Measurements from ENCODE around the gene UBAP1.
"Not testable (repeated sequence)": the region's sequence is repeated elsewhere in the genome, so short reads cannot be mapped to it uniquely, and the experiment has no call there.

UBAP1 gene

DNA sequence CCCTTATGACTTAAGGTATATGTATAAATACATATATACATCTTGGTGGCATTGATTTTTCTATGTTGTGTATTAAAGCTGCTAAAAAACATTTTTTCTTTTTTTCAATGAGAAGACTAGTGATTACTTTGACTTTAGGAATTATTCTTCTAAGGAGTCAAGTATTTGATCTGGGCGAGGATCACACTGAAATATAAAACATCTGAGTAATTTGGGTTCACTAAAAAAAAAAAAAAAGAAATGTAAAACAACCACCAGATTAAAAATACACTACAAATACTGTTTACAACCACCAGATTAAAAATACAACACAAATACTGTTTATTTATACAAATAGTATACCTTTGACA lies 9.0 kb downstream of the UBAP1 start:
- FAIRE-seq (no peak), DNase-seq (ENCODE audit: insufficient read length) (no peak)
- TF ChIP-seq POLR2AphosphoS5 (IDR thresholded peaks at IDR 0.05; ENCODE audit: low read depth, low read length) (no peak), TAF1 (IDR thresholded peaks at IDR 0.05; ENCODE audit: borderline replicate concordance, low read depth, low read length) (no peak), POLR2A (IDR thresholded peaks at IDR 0.05; ENCODE audit: low read depth, low read length) (no peak)

DNA sequence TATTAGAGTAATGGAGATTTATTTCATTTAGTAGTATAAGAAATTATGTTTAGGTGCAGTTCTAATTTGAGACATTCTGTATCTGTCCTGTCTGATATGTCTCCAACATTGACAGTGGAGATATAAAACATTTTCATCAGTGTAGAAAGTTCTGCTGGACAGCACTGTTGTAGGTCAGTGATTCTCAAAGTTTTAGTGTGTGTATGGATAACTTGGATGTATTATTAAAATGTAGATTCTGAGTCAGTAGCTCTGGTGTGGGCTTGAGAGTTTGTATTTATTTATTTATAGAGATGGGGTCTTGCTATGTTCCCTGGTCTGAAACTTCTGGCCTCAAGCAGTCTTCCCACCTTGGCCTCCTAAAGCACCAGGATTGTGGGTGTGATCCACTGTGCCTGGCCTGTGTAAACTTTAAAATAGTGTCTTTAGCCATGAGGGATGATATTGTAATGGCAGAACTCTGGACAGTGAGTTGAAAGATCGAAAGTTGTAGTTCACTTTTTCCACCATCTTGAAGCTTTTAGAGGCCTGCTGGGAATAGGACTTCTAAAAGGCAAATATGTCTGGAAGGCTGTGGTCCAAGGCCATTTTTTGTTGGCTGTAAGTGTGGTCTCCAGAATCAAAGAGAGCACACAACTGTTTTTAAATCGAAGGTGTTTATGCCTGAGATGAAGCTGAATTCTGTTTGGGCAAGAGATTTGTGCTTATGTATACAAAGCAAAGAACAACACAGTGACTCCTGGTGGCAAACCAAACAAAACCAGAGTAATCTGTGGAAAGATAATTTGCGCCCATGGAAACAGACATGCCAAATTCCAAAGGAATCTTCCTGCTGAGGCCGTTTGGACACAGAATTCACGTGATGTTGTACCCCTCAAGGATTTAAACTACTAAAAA lies 12.4 kb downstream of the UBAP1 start:
- DNase-seq (ENCODE audit: insufficient read length) (no peak), FAIRE-seq (peak; percentile 27)
- TF ChIP-seq TAF1 (IDR thresholded peaks at IDR 0.05; ENCODE audit: borderline replicate concordance, low read depth, low read length) (no peak), POLR2AphosphoS5 (IDR thresholded peaks at IDR 0.05; ENCODE audit: low read depth, low read length) (no peak)

DNA sequence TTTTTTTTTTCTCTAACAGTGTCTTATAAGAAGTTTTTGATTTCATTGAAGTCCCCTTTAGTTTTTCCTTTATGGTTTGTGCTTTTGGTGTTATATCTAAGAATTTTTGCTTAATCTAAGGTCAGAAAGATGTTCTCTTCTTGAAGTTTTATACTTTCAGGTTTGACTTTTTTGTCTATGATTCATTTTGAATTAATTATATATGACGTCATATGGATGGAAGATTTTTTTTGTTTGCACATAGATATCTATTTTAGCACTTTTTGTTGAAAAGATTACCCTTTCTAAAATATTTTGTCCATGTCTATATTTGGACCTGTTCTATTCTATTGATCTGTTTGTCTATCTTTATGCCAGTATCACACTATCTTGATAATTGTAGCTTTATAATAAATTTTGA lies 16.3 kb downstream of the UBAP1 start:
- no peak for DNase-seq (ENCODE audit: insufficient read length)
- TF ChIP-seq POLR2AphosphoS5 (IDR thresholded peaks at IDR 0.05; ENCODE audit: low read depth, low read length) = no peak
- no peak for TF ChIP-seq POLR2A (IDR thresholded peaks at IDR 0.05; ENCODE audit: low read depth, low read length)
- no peak for TF ChIP-seq TAF1 (IDR thresholded peaks at IDR 0.05; ENCODE audit: borderline replicate concordance, low read depth, low read length)
- FAIRE-seq = no peak

DNA sequence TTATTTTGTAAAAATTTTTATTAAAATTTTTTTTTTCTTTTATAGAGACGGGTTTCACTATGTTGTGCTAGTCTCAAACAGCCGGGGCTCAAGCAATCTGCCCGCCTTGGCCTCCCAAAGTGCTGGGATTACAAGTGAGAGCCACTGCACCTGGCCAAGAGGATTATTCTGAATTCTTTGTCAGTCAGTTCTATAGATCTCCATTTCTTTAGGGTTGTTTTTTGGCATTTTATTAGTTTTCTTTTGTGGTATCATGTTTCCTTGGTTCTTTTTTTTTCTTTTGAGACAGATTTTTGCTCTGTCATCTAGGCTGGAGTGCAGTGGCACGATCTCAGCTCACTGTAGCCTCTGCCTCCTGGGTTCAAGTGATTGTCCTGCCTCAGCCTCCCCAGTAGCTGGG lies 18.4 kb downstream of the UBAP1 start:
- FAIRE-seq; DNase-seq (ENCODE audit: insufficient read length): not testable (repeated sequence)

DNA sequence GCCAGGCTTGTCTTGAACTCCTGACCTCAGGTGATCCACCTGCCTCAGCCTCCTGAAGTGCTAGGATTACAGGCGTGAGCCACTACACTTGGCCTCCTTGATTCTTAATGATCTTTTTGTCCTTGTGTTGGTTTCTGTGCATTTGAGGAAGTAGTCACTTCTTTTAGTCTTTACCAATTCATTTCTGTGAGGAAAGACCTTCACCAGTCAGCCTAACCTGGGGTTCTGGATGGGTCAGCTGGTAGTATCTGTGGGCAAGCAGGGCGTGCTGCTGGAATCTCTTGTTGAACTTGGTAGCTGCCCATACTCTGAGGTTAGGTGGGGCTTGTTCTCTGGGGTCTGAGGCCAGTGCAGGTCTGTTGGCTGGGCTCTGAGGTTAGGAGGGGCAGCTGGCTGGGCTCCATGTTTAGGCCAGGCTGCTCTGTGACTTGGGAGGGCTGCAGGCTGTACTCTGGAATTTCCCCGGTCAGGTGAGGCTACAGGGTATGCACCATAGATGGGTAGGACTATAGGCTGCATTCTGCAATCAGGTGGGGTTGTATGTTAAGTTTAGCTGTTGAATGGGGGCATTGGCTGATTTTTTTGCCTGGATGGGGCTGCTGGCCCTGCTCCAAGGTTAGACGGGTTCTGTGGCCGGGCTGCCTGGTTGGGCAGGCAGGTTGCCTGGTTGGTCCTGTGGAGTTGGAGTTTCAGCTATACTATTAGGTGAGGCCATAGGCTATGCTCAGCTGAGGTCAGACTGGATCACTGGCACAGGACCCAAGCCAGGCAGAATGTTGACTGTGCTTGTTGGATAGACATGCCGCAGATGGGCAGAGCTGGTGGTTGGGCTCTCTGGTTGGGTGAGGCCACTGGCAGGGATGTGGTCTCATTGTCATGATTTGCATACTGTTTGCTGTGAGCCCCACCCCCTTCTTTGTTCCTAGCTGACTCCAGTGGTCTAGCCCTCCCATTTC lies 19.2 kb downstream of the UBAP1 start:
- FAIRE-seq (no peak), DNase-seq (ENCODE audit: insufficient read length) (no peak)
- TF ChIP-seq TAF1 (IDR thresholded peaks at IDR 0.05; ENCODE audit: borderline replicate concordance, low read depth, low read length) (no peak), POLR2AphosphoS5 (IDR thresholded peaks at IDR 0.05; ENCODE audit: low read depth, low read length) (no peak), POLR2A (IDR thresholded peaks at IDR 0.05; ENCODE audit: low read depth, low read length) (no peak)

DNA sequence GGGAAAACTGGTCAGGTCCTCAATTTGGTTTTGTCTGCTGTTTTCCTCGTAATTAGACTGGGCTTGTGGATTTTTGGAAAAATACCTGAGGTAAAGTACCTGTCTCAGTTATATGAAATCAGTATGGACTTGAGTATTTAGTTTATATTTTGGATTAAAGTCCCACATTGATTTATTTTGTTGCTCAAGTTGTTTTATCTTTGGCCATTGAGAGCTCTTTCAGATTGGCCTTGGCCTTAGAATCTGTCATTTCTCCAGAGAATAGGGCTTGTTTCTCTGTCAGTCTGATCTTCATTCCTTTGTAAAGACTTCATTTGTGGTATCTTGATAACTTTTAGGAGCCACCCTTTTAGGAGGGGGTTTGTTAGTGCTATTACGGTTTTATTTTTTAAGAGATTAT lies 21.2 kb downstream of the UBAP1 start:
- TF ChIP-seq TAF1 (IDR thresholded peaks at IDR 0.05; ENCODE audit: borderline replicate concordance, low read depth, low read length) (no peak), POLR2A (IDR thresholded peaks at IDR 0.05; ENCODE audit: low read depth, low read length) (no peak), POLR2AphosphoS5 (IDR thresholded peaks at IDR 0.05; ENCODE audit: low read depth, low read length) (no peak)
- DNase-seq (ENCODE audit: insufficient read length) (no peak), FAIRE-seq (no peak)

DNA sequence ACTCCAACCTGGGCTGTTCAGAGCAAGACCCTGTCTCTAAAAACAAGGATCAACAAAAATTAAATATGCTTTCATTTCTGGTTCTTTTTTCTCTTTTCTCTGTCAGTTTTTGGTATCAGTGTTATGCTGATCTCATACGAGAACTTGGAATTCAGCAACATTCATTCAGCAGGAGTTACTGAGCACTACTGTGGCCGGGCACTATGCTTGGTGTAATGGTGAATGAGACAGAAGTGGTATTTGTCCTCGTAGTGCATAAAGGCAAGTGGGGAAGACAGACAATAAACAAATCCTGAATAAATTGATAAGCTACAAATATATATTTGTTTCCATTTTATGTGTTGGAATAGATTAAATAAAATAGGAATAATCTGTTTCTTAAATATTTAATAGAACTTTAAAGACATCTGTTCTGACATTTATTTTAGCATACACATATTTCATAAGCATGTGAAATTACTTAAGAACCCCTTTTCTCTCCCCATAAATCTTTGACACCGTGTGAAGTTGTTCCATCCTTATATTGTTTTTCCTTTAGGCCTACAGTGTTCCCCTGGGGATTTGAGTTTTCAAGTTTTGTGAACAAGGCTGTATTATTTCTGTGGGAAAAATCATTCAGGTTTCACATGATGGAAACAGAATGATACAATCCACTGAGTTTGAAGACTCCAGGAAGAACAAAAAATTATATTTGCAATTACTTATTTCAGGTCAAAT lies 24.6 kb downstream of the UBAP1 start:
- FAIRE-seq (no peak), DNase-seq (ENCODE audit: insufficient read length) (no peak)
- TF ChIP-seq POLR2A (IDR thresholded peaks at IDR 0.05; ENCODE audit: low read depth, low read length) (no peak), TAF1 (IDR thresholded peaks at IDR 0.05; ENCODE audit: borderline replicate concordance, low read depth, low read length) (no peak), POLR2AphosphoS5 (IDR thresholded peaks at IDR 0.05; ENCODE audit: low read depth, low read length) (no peak)

DNA sequence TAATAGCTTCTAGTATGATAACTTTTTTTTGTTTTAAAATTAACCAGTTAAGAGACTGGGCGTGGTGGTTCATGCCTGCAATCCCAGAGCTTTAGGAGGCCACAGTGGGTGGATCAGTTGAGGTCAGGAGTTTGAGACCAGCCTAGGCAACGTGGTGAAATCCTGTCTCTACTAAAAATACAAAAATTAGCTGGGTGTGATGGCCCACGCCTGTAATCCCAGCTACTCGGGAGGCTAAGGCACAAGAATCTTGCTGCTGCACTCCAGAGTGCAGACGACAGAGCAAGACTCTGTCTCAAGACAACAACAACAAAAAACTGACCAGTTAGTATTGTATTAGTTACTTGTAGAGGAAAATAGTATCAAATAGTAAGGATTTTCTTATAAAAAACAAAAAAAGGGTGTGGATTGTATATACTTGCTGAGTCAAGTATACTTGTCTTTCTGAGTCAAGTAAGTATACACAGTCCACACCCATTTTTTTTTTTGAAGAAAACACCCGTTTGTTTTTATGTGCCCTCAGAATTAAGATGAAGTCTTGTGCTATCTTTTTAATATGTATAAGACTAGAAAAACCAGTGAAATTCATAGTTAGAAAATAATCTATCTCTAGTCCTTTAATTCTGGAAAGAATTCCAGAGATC lies 25.3 kb downstream of the UBAP1 start:
- no peak for TF ChIP-seq POLR2A (IDR thresholded peaks at IDR 0.05; ENCODE audit: low read depth, low read length)
- TF ChIP-seq TAF1 (IDR thresholded peaks at IDR 0.05; ENCODE audit: borderline replicate concordance, low read depth, low read length) = no peak
- TF ChIP-seq POLR2AphosphoS5 (IDR thresholded peaks at IDR 0.05; ENCODE audit: low read depth, low read length) = no peak
- FAIRE-seq = no peak
- no peak for DNase-seq (ENCODE audit: insufficient read length)

DNA sequence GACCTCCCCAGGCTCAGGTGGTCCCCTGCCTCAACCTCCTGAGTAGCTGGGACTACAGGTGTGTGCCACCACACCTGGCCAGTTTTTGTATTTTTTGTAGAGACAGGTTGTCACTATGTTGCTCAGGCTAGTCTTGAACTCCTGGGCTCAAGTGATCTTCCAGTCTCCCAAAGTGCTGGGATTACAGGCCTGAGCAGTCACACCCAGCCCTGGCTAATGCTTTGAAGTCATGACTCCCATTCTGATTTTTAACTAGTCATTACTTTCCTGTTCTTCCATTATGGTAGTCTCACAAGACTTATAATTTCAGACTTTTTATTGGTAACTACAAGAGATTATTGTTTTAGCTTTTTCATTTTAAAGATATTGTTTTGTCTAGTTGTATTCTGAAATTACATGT lies 26.3 kb downstream of the UBAP1 start:
- no peak for TF ChIP-seq POLR2AphosphoS5 (IDR thresholded peaks at IDR 0.05; ENCODE audit: low read depth, low read length)
- TF ChIP-seq POLR2A (IDR thresholded peaks at IDR 0.05; ENCODE audit: low read depth, low read length) = no peak
- no peak for TF ChIP-seq TAF1 (IDR thresholded peaks at IDR 0.05; ENCODE audit: borderline replicate concordance, low read depth, low read length)
- DNase-seq (ENCODE audit: insufficient read length) (no peak), FAIRE-seq (no peak)

DNA sequence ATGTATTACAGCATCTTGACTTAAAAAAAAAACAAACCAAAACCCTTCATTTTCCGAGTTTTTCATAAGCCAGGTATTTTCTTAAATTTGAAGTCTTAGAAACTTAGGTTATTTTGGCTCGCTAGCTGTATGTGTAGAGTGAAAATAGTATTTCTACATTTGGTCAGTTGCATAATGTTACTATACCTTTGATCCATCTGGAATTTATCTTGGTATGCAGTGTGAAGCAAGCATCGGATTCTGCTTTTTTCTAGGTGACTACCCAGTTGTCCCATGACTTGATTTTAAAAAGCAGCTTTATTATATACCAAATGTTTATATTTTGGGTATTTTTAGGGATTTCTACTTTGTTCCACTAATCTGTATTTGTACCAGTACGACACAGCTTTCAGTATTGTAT lies 27.7 kb downstream of the UBAP1 start:
- DNase-seq (ENCODE audit: insufficient read length) (no peak), FAIRE-seq (no peak)
- TF ChIP-seq POLR2AphosphoS5 (IDR thresholded peaks at IDR 0.05; ENCODE audit: low read depth, low read length) (no peak), POLR2A (IDR thresholded peaks at IDR 0.05; ENCODE audit: low read depth, low read length) (no peak), TAF1 (IDR thresholded peaks at IDR 0.05; ENCODE audit: borderline replicate concordance, low read depth, low read length) (no peak)

DNA sequence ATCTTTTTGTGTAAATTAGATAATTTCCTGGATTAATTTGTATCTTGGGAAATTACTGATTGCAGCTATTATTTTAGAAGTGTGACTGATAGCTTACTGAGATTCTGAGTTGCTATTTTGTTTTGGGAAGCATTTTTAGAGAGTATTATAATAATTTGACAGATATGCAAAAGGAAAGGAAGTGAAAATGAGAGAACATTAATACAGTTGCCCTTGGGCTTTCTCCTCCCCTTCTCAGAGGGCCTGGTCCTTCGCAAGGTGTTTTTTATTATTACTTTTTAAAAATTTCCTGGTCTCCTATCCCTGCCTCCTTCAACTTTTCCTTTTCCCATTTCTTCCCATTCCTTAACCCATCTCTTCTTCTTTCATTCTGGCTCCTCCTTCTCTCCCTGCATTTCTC lies 32.6 kb downstream of the UBAP1 start:
- TF ChIP-seq TAF1 (IDR thresholded peaks at IDR 0.05; ENCODE audit: borderline replicate concordance, low read depth, low read length) = no peak
- TF ChIP-seq POLR2A (IDR thresholded peaks at IDR 0.05; ENCODE audit: low read depth, low read length) = no peak
- no peak for TF ChIP-seq POLR2AphosphoS5 (IDR thresholded peaks at IDR 0.05; ENCODE audit: low read depth, low read length)
- no peak for DNase-seq (ENCODE audit: insufficient read length)
- FAIRE-seq = peak; percentile 65

DNA sequence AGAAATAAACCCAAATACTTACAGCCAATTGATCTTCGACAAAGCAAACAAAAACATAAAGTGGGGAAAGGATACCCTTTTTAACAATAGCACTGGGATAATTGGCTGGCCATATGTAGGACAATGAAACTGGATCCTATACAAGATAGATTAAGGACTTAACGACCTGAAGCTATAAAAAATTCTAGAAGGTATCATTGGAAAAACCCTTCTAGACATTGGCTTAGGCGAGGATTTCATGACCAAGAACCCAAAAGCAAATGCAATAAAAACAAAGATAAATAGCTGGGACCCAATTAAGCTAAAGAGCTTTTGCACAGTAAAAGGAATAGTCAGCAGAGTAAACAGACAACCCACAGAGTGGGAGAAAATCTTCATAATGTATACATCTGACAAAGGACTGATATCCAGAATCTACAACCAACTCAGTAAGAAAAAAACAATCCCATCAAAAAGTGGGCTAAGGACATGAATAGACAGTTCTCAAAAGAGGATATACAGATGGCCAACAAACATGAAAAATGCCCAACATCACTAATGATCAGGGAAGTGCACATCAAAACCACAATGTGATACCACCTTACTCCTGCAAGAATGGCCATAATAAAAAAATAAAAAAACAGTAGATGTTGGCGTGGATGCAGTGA lies 35.6 kb downstream of the UBAP1 start:
- FAIRE-seq; DNase-seq (ENCODE audit: insufficient read length): not testable (repeated sequence)
